Measurements from ENCODE around the gene TECPR2. TPM values are rescaled to one million over a fixed set of nuclear protein-coding genes. Genes with fewer than 3 reads are reported as not detected.

The TECPR2 gene
- total and polyA plus RNA-seq, 2 of the 13 experiments (the other 11 are each of a cell fraction or from before 2014, with no cell fraction given), result 3.5 to 5.7 TPM

DNA sequence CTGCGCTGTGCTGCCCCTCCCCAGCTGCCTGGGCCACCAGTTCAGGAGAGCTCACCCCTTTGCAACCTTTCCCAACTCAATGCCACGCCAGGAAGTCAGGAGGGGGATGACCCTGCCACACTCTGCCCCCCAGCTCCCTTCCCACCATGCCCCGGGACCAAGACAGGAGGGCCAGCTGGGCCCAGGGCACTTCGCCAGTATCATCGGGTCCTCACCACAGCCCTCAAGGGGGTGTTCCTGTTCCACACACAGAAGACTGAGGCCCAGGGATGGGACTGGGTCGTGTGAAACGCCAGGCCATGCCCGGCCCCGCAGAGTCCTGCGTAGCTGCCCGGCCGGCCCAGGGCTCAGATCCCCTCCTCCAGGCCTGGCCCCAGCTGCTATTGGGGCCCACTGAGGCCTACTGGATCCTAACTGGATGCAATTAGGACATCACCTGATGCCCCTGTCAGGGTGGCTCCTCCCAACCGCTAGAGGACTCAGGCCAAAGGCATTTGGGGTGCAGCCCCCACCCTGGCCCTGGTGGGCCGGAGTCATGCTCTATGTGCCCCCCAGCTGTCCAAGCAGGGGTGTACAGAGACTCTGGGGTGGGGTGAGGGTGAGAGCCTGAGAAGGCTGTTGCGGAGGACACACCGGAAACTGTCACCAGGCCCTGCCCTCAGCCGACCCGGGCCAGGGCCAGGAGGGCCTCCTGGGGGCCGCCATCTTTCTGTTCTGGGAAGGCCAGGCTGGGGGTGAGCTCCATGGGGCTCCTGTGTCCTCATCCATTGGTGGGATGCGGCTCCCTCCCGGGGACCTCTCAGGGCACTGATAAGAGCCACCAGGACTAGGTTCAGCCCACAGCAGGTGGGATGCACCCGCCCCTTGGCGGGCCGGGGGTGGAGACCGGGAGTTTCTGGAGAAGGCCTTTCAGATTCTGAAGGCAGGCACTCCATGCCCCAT is 176.1 kb downstream of the TECPR2 start (continued):
- TF ChIP-seq, protein P1, sequence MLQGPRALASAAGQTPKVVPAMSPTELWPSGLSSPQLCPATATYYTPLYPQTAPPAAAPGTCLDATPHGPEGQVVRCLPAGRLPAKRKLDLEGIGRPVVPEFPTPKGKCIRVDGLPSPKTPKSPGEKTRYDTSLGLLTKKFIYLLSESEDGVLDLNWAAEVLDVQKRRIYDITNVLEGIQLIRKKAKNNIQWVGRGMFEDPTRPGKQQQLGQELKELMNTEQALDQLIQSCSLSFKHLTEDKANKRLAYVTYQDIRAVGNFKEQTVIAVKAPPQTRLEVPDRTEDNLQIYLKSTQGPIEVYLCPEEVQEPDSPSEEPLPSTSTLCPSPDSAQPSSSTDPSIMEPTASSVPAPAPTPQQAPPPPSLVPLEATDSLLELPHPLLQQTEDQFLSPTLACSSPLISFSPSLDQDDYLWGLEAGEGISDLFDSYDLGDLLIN (CRISPR knock-in tag; IDR thresholded peaks at IDR 0.05; ENCODE audit: borderline replicate concordance), result no peak
- TF ChIP-seq ZSCAN29 (CRISPR knock-in tag; conservative IDR thresholded peaks at IDR 0.05), result peak; percentile 81; the same call in 1 of the 2 replicates
- peak; percentile 31 for TF ChIP-seq DR1 (CRISPR knock-in tag; IDR thresholded peaks at IDR 0.05)
- TF ChIP-seq, protein P2, sequence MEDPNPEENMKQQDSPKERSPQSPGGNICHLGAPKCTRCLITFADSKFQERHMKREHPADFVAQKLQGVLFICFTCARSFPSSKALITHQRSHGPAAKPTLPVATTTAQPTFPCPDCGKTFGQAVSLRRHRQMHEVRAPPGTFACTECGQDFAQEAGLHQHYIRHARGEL (CRISPR knock-in tag; IDR thresholded peaks at IDR 0.05), result no peak
- TF ChIP-seq KAT7 (CRISPR knock-in tag; IDR thresholded peaks at IDR 0.05; ENCODE audit: borderline replicate concordance), result no peak
- TF ChIP-seq, protein P3, sequence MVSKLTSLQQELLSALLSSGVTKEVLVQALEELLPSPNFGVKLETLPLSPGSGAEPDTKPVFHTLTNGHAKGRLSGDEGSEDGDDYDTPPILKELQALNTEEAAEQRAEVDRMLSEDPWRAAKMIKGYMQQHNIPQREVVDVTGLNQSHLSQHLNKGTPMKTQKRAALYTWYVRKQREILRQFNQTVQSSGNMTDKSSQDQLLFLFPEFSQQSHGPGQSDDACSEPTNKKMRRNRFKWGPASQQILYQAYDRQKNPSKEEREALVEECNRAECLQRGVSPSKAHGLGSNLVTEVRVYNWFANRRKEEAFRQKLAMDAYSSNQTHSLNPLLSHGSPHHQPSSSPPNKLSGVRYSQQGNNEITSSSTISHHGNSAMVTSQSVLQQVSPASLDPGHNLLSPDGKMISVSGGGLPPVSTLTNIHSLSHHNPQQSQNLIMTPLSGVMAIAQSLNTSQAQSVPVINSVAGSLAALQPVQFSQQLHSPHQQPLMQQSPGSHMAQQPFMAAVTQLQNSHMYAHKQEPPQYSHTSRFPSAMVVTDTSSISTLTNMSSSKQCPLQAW (CRISPR knock-in tag; IDR thresholded peaks at IDR 0.05), result no peak; the same call in 1 of the 2 replicates
- 0 out of 2 replicates have a peak, but pooled peaks have one; percentile 38 for TF ChIP-seq GATAD2A (CRISPR knock-in tag; IDR thresholded peaks at IDR 0.05)
- TF ChIP-seq ZNF230 (CRISPR knock-in tag; IDR thresholded peaks at IDR 0.05), result peak; percentile 27; the same call in 1 of the 2 replicates
- no peak for TF ChIP-seq ZSCAN30 (CRISPR knock-in tag; IDR thresholded peaks at IDR 0.05)
- TF ChIP-seq, protein P4, sequence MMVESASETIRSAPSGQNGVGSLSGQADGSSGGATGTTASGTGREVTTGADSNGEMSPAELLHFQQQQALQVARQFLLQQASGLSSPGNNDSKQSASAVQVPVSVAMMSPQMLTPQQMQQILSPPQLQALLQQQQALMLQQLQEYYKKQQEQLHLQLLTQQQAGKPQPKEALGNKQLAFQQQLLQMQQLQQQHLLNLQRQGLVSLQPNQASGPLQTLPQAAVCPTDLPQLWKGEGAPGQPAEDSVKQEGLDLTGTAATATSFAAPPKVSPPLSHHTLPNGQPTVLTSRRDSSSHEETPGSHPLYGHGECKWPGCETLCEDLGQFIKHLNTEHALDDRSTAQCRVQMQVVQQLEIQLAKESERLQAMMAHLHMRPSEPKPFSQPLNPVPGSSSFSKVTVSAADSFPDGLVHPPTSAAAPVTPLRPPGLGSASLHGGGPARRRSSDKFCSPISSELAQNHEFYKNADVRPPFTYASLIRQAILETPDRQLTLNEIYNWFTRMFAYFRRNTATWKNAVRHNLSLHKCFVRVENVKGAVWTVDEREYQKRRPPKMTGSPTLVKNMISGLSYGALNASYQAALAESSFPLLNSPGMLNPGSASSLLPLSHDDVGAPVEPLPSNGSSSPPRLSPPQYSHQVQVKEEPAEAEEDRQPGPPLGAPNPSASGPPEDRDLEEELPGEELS (CRISPR knock-in tag; IDR thresholded peaks at IDR 0.05), result no peak; the same call in 1 of the 2 replicates
- TF ChIP-seq ZNF101 (CRISPR knock-in tag; IDR thresholded peaks at IDR 0.05; ENCODE audit: borderline replicate concordance, low read depth), result peak; percentile 31; the same call in 1 of the 2 replicates
- no peak for TF ChIP-seq ZNF569 (CRISPR knock-in tag; IDR thresholded peaks at IDR 0.05; ENCODE audit: borderline replicate concordance)
- no peak for TF ChIP-seq SUZ12 (IDR thresholded peaks at IDR 0.05; ENCODE audit: low read depth, low read length)
- peak; percentile 59 for TF ChIP-seq GABPA (IDR thresholded peaks at IDR 0.05; ENCODE audit: low read depth, low read length)
- peak; percentile 87 for TF ChIP-seq GABPA (CRISPR knock-in tag; IDR thresholded peaks at IDR 0.05; ENCODE audit: low read depth)
- TF ChIP-seq, protein P5, sequence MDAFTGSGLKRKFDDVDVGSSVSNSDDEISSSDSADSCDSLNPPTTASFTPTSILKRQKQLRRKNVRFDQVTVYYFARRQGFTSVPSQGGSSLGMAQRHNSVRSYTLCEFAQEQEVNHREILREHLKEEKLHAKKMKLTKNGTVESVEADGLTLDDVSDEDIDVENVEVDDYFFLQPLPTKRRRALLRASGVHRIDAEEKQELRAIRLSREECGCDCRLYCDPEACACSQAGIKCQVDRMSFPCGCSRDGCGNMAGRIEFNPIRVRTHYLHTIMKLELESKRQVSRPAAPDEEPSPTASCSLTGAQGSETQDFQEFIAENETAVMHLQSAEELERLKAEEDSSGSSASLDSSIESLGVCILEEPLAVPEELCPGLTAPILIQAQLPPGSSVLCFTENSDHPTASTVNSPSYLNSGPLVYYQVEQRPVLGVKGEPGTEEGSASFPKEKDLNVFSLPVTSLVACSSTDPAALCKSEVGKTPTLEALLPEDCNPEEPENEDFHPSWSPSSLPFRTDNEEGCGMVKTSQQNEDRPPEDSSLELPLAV (CRISPR knock-in tag; conservative IDR thresholded peaks at IDR 0.05; ENCODE audit: low read depth), result no peak
- no peak; the same call in 1 of the 2 replicates for TF ChIP-seq SRY (CRISPR knock-in tag; IDR thresholded peaks at IDR 0.05)
- no peak for TF ChIP-seq ZNF747 (CRISPR knock-in tag; IDR thresholded peaks at IDR 0.05; ENCODE audit: borderline replicate concordance)
- TF ChIP-seq ZNF562 (CRISPR knock-in tag; IDR thresholded peaks at IDR 0.05; ENCODE audit: borderline replicate concordance), result no peak
- peak; percentile 80; the same call in 1 of the 2 replicates for TF ChIP-seq ZNF607 (CRISPR knock-in tag; IDR thresholded peaks at IDR 0.05; ENCODE audit: borderline replicate concordance)
- TF ChIP-seq GATA4 (IDR thresholded peaks at IDR 0.05; ENCODE audit: borderline replicate concordance, low read depth), result 0 out of 2 replicates have a peak, but pooled peaks have one; percentile 15
- 0 out of 2 replicates have a peak, but pooled peaks have one; percentile 43 for TF ChIP-seq CBFB (CRISPR knock-in tag; IDR thresholded peaks at IDR 0.05)
- TF ChIP-seq THAP11 (CRISPR knock-in tag; IDR thresholded peaks at IDR 0.05), result peak; percentile 66
